Mesothelial cell of epicardium (in vitro differentiated cells): ENCODE results near the gene VARS2. TPM values are rescaled to one million over a fixed set of nuclear protein-coding genes. Genes with fewer than 3 reads are reported as not detected.

Experiments
- DNase-seq, 2 experiments: peaks; one replicate each; pipeline ENCODE4 v3.0.0; 2021; ENCODE audit warnings: low spot score in 2 of 2; ENCODE audit not compliant: unreplicated experiment in 2 of 2
- H3K27ac Mint-ChIP-seq: 2 replicates; pipeline ENCODE4 v1.8.0; 2021; ENCODE audit warnings: mixed read lengths
- H3K27me3 Mint-ChIP-seq: 2 replicates; pipeline ENCODE4 v1.8.0; 2021; ENCODE audit warnings: low read depth, mixed read lengths
- H3K36me3 Mint-ChIP-seq: 2 replicates; pipeline ENCODE4 v1.8.0; 2021; ENCODE audit warnings: mixed read lengths
- H3K4me1 Mint-ChIP-seq: 2 replicates; pipeline ENCODE4 v1.8.0; 2021; ENCODE audit warnings: mixed read lengths
- H3K4me3 Mint-ChIP-seq: 2 replicates; pipeline ENCODE4 v1.8.0; 2021; ENCODE audit warnings: mild to moderate bottlenecking, moderate library complexity, mixed read lengths
- H3K9me3 Mint-ChIP-seq: 2 replicates; pipeline ENCODE4 v1.8.0; 2021; ENCODE audit warnings: mixed read lengths
- microRNA-seq: library from miRNA; unstranded; fragments of <30 nt; microRNA quantifications from one replicate; pipeline ENCODE4 v1.2.0, GENCODE V29; 2021; ENCODE audit warnings: inconsistent platforms, mixed read lengths
- total RNA-seq: library from RNA; stranded (reverse); gene quantifications from 3 replicates; pipeline ENCODE4 v1.2.1, GENCODE V29; 2021
- TF ChIP-seq, protein P1 (sequence below): fragments of 200-600 bp; sonication (generic); IDR thresholded peaks from one replicate; pipeline ENCODE4 v1.5.0; 2021; ENCODE audit warnings: antibody characterized with exemption; ENCODE audit not compliant: unreplicated experiment

The VARS2 gene
- total RNA-seq, 1 donor from 2014 or later: 67.4 TPM

DNA sequence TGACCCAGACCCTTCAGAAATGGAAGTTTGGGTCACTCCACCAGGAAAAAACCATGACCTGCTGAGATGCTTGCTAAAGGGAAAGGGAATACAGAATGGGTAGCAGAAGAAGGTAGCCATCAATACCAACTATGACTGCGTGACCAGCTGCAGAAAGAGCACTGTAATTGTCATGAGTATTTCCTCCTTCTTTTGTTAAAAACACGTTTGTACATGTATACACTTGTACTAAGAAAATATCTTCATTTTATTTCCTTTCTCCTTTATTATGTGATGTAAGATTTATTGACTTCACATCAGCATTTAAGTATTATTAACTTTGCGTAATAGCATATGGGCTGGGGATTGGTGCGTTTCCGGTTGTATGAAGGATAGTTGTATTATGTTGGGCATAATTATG is 56.9 kb downstream of the VARS2 start:
- Mint-ChIP-seq H3K36me3 (no peaks in the 10 kb centered on the region), H3K27ac (no peak overlapping the region), H3K27me3 (peaks cover 25% of the 10 kb centered on the region), H3K4me3 (no peak overlapping the region), H3K9me3 (no peaks in the 10 kb centered on the region), H3K4me1 (peaks cover 4% of the 10 kb centered on the region)
- TF ChIP-seq, protein P1, sequence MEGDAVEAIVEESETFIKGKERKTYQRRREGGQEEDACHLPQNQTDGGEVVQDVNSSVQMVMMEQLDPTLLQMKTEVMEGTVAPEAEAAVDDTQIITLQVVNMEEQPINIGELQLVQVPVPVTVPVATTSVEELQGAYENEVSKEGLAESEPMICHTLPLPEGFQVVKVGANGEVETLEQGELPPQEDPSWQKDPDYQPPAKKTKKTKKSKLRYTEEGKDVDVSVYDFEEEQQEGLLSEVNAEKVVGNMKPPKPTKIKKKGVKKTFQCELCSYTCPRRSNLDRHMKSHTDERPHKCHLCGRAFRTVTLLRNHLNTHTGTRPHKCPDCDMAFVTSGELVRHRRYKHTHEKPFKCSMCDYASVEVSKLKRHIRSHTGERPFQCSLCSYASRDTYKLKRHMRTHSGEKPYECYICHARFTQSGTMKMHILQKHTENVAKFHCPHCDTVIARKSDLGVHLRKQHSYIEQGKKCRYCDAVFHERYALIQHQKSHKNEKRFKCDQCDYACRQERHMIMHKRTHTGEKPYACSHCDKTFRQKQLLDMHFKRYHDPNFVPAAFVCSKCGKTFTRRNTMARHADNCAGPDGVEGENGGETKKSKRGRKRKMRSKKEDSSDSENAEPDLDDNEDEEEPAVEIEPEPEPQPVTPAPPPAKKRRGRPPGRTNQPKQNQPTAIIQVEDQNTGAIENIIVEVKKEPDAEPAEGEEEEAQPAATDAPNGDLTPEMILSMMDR: no peak
- no peak for DNase-seq

DNA sequence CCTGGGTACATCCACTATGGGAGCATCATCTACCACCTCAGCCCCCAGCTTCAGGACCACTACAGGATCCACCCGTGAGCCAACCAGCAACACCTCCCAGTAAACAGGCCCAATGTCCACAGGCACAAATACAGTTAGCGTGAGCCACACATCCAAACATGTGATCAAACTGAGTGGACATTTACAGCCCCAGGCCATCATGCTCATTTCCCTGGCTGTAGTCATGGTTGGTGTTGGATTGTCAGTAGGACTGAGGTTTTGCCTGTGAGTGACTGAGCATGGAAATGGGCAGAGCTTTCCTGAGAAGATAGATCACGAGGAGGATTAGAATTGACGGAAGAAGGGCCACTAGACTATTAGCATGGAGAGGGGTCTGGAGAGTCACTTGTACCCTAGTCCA is 58.8 kb downstream of the VARS2 start:
- Mint-ChIP-seq H3K4me1 (peaks cover 4% of the 10 kb centered on the region), H3K9me3 (no peaks in the 10 kb centered on the region), H3K36me3 (no peaks in the 10 kb centered on the region), H3K27ac (no peak overlapping the region), H3K4me3 (no peak overlapping the region), H3K27me3 (peaks cover 19% of the 10 kb centered on the region)
- no peak for DNase-seq
- TF ChIP-seq, protein P1: no peak

DNA sequence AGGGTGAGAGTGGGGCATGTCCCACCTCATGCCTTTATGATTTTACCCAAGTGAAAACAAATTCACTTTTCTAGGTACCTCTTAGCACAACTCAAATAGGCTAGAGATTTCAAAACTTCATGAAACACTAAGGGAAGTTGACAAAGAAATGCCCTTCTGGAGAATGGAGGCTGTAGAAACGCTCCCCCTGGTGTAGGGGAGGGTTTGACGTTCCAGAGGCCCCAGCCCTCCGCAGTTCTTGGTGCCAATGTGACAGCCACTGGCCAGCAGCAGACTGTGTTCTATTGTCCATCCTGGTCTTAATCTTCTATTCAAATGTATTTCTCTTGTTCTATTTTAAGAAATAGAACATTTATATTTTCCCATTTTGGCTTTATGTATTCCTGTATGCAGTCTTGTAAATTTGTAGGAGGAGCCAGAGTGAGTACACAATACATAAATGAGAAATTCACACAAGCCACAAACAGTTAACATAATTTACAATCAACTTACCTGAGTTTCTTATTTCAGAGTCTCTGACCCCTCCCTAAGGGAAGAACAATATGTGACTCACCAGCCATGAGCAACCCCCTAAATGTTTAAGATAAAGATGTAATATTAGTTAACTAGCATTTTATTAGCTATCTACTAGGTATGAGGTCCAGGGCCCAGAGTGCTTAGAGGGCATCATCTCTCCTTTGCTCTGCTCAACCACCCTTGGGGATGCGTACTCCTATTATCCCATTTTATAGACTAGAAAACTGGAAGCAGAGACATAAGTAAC is 60.6 kb downstream of the VARS2 start:
- Mint-ChIP-seq H3K4me1 (peaks cover 13% of the 10 kb centered on the region), H3K9me3 (no peaks in the 10 kb centered on the region), H3K27me3 (peaks cover 17% of the 10 kb centered on the region), H3K4me3 (no peak overlapping the region), H3K27ac (no peak overlapping the region), H3K36me3 (no peaks in the 10 kb centered on the region)
- no peak for DNase-seq
- TF ChIP-seq, protein P1: no peak

Small RNA genes lying within 50 kb of the gene (microRNA-seq; reads per million reads assigned to microRNA genes)
- gene MIR4640: 4.4 reads per million, percentile 15 among the genes with 10 or more reads in this experiment

Other genes with a start within 250 kb of the VARS2 start
- 23.5 to 26.7 TPM (median 25.2 TPM) in 3 replicates for gene DHX16, start 241.2 kb upstream of the VARS2 start, total RNA-seq
- gene PPP1R18, start 227.6 kb upstream of the VARS2 start, total RNA-seq: 28.8 to 30.6 TPM (median 29.5 TPM) in 3 replicates
- gene NRM, start 223.3 kb upstream of the VARS2 start, total RNA-seq: 34.6 to 40.2 TPM (median 36.1 TPM) in 3 replicates
- gene MDC1, start 197.0 kb upstream of the VARS2 start, total RNA-seq: 49.7 to 51.9 TPM (median 49.8 TPM) in 3 replicates
- 1,084 to 1,110 TPM (median 1,094 TPM) in 3 replicates for gene TUBB, start 193.9 kb upstream of the VARS2 start, total RNA-seq
- gene FLOT1, start 171.6 kb upstream of the VARS2 start, total RNA-seq: 96.5 to 101 TPM (median 99.8 TPM) in 3 replicates
- 131 to 136 TPM (median 134 TPM) in 3 replicates for gene IER3, start 169.7 kb upstream of the VARS2 start, total RNA-seq
- gene DDR1, start 29.7 kb upstream of the VARS2 start, total RNA-seq: 344 to 351 TPM (median 349 TPM) in 3 replicates
- 62.1 to 65.4 TPM (median 62.2 TPM) in 3 replicates for gene GTF2H4, start 6.0 kb upstream of the VARS2 start, total RNA-seq
- not detected in 3 replicates for gene SFTA2, start 17.9 kb downstream of the VARS2 start, total RNA-seq
- not detected in 3 replicates for gene MUCL3, start 26.7 kb downstream of the VARS2 start, total RNA-seq
- not detected in 3 replicates for gene MUC21, start 69.5 kb downstream of the VARS2 start, total RNA-seq
- gene MUC22, start 96.2 kb downstream of the VARS2 start, total RNA-seq: not detected in 3 replicates
- gene C6orf15, start 198.3 kb downstream of the VARS2 start, total RNA-seq: not detected in 3 replicates
- 0.29 to 1.1 TPM (median 0.72 TPM) in 3 replicates for gene PSORS1C1, start 200.6 kb downstream of the VARS2 start, total RNA-seq
- gene CDSN, start 206.2 kb downstream of the VARS2 start, total RNA-seq: not detected in 3 replicates
- not detected in 3 replicates for gene PSORS1C2, start 224.8 kb downstream of the VARS2 start, total RNA-seq
- gene CCHCR1, start 243.6 kb downstream of the VARS2 start, total RNA-seq: 33.9 to 36.6 TPM (median 34.5 TPM) in 3 replicates
- 7.7 to 8.5 TPM (median 7.8 TPM) in 3 replicates for gene TCF19, start 244.4 kb downstream of the VARS2 start, total RNA-seq